OCI-LY1 (cell line): ENCODE data around the gene FBXW7.

Source experiments
- EZH2 ChIP-seq: fragments of 200-600 bp; sonication (generic), shearing (Covaris generic); IDR thresholded peaks from 2 replicates; pipeline ENCODE4 v1.8.0; 2017; ENCODE audit warnings: borderline replicate concordance, mixed run types, mild to moderate bottlenecking, antibody characterized with exemption, low read length, moderate library complexity, mixed read lengths
- TF ChIP-seq, protein P1 (sequence below): fragments of 200-600 bp; sonication (generic), shearing (Covaris generic); IDR thresholded peaks from 2 replicates; pipeline ENCODE4 v1.5.1; 2017; ENCODE audit warnings: mild to moderate bottlenecking, antibody characterized with exemption, low read length, moderate library complexity, mixed read lengths

DNA sequence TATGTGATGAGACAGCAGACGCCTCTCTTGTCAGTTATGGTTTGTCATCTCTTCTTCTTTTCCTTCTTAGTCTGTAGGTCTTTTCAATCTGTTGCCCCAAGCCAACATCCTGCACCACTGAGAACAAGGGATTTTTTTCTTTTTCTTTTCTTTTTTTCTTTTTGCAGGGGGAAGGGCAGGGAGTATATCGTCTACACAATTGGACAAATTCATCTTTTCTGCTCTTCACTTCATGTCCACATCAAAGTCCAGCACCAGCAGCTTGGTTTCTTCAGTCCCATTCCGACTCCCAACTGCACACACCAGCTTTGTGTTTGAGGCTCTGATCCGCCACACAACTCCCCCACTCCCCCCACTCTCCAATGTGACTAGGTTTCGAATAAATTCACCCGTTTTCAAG, 213.2 kb downstream of the FBXW7 start:
- TF ChIP-seq, protein P1, sequence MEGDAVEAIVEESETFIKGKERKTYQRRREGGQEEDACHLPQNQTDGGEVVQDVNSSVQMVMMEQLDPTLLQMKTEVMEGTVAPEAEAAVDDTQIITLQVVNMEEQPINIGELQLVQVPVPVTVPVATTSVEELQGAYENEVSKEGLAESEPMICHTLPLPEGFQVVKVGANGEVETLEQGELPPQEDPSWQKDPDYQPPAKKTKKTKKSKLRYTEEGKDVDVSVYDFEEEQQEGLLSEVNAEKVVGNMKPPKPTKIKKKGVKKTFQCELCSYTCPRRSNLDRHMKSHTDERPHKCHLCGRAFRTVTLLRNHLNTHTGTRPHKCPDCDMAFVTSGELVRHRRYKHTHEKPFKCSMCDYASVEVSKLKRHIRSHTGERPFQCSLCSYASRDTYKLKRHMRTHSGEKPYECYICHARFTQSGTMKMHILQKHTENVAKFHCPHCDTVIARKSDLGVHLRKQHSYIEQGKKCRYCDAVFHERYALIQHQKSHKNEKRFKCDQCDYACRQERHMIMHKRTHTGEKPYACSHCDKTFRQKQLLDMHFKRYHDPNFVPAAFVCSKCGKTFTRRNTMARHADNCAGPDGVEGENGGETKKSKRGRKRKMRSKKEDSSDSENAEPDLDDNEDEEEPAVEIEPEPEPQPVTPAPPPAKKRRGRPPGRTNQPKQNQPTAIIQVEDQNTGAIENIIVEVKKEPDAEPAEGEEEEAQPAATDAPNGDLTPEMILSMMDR: no peak
- no peak for TF ChIP-seq EZH2
